NCI-H1092 treated with DMSO at 0.1 percent for 48 hours (cell line): ENCODE results near the gene CRKL.
A peak's percentile ranks its signal among the peaks of the same experiment; 100 is the strongest.
"Not testable (repeated sequence)": the region's sequence is repeated elsewhere in the genome, so short reads cannot be mapped to it uniquely, and the experiment has no call there.

ENCODE experiments used
- DNase-seq: peaks from one replicate; lab custom pipeline; 2025; lab: John Stamatoyannopoulos, UW

Gene CRKL, protein sequence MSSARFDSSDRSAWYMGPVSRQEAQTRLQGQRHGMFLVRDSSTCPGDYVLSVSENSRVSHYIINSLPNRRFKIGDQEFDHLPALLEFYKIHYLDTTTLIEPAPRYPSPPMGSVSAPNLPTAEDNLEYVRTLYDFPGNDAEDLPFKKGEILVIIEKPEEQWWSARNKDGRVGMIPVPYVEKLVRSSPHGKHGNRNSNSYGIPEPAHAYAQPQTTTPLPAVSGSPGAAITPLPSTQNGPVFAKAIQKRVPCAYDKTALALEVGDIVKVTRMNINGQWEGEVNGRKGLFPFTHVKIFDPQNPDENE

DNA sequence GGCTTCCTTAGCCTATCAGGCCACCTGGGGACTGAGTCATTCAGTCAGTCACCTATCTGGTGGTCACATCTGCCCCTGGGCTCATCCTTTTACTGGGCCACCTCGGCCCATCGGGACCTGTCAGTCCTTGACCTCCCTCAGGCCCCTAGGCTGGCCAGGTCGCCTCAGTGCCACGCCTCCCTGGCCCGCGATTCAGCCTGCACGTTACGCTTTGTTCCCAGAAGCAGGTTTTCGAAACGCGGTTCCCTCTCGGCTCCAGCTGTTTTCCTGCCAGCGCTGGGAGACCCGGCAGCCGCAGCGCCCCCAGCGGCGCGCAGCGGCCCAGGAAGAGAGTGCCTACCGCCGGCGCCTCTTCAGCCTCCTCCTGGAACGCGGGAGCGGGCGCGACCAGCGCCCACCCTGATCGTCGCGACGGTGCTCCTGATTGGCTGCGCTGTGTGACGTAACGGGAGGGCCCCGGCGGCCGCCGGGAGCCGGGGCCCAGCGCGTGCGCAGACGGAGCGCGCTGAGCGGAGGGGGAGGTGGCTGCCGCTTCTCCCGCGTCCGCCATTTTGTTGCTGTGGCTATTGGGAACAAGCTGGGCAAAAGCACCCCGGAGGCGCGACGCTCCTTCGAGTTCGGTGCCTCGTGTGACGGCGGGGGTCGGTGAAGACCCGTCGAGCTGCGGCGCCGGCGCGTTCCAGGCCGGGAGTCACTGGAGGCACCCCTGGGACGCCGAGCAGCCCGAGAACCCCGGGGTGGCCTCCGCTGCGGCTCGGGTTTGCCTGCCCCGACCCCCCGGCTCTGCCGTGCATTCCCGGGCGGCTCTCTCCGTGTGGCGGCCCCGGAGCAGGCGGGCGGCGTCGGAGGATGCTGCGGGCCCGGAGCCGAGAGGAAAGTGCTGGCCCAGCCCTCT, at the start of gene CRKL:
Gene CRKL (plus strand): TSS at position 492 of the 895 bp plus-strand sequence. CDS start 528 bp downstream, outside the sequence.
- DNase-seq = peak; percentile 97

DNA sequence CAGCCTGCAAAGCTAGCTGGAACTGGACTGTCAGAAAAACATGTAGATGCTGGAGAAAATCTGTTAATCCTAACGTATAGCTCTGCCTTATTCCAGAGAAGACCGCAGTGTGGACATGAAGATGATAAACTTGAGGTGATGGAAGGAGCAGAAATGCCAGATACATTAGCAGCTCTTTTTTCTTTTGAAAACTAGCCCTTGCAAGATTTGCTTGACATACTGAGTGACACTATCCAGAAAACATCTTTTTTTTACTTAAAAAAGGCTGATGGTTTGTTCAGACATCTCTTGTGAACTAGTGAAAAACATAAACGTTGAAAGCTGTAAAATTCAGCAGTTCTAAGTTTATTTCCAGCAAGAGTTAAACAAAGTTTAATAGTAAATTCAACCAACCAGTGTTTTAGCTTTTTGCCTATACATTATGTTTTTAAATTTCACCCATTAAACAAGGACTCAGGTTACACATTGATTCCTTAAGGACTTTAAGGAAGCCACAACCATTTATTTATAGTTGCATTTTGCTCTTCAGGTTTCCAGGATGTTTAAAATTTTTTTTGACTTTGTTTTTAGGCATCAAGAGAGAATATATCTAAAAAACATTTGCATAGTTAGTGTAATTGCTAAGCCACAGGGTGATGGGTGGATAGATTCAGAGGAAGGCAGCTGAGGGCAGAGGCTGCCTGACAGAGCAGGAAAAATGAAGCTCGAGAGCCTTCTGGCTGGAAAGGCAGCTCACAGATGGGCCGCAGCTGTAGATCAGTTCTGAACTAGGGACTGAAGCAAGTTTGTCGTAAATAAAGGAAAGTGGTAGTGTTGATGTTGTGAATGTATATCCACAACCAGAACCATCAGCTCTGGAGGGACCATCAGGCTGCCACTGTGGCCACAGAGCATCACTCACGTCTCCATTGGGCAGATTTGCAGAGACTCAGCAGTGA, 48.9 kb upstream of the CRKL start:
- DNase-seq = no peak

DNA sequence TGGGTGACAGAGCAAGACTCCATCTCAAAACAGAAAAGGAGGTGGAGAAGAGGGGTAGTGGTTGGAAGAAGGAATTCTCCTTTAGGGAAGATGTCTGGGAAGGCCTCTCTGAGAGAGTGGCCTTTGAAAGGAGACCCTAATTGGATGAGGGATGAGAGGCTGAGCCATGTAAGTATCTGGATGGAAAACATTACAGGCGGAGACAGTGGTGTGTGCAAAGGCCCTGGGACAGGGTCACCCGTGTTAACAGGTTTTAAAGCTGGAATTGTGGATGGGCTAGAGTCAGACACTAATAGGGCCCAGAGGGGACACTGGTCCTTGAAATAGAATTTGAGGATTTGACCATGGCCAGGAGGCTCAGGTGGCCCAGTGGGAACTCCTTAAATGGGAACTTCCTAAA, 48.0 kb upstream of the CRKL start:
- DNase-seq = no peak

DNA sequence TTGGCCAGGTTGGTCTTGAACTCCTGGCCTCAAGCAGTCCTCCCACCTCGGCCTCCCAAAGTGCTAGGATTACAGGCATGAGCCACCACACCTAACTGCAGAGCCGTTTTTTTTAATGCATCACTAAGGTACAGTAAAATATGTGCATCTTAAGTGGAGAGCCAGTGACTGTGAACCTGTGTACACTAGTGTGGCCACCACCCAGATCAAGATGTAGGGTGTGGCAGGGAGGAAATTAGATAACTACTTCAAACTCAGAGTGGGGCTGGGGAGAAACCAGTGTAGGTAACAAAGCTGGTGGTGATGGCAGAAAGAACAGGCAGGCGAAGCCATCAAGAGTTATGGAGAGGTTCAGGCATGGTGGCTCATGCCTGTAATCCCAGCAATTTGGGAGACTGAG, 44.0 kb upstream of the CRKL start:
- DNase-seq = no peak

DNA sequence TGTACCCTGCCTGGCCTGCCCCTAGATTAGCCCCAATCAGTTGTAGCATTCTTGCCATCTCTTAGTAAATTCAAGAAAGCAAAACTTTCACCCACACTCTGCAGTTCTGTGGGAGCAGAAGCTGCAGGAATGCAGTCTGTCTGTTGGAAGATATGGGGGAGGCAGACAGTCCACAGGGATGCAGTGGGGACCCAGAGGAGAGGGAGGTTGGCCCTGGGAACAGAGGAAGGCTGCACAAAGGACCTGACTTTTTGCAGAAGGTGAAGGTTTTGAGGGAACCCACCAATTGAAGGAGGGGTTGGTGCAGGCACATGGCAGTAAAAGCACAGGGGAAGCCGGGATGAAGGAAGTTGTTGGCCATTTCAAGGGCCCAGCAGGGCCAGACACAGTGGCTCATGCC, 41.9 kb upstream of the CRKL start:
- no peak for DNase-seq

DNA sequence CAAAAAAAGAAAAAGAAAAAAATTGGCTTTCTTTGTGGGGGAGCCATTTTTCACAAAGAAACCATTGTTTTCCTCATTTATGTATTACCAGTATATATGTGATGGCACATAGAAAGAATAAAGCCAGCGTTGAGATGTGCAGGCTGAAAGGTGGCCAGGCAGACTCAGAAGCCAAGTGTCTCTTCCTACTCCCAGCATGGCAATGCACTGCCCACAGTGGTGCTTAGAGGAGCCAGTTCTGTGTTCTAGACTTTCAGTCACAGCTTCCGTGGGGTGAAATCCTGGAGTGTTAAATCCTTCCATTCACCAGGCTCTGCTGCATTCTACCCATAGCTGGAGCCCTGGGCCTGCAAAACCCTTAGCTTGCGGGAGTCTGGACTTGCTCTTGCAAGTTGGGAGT, 39.5 kb upstream of the CRKL start:
- no peak for DNase-seq

DNA sequence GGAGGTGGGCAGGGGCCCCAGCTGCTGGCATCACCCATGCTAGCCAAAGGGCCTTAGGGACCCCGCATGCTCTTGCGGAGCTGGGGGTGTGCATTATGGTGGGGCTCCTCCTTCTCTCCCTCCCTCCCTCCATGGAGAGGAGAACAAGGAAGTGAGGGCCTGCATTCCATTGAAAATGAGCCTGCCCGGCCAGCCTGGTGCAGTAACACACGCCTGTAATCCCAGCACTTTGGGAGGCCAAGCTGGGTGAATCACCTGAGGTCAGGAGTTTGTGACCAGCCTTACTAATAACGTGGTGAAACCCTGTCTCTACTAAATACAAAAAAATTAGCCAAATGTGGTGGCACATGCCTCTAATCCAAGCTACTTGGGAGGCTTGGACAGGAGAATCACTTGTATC, 36.0 kb upstream of the CRKL start:
- DNase-seq = no peak

DNA sequence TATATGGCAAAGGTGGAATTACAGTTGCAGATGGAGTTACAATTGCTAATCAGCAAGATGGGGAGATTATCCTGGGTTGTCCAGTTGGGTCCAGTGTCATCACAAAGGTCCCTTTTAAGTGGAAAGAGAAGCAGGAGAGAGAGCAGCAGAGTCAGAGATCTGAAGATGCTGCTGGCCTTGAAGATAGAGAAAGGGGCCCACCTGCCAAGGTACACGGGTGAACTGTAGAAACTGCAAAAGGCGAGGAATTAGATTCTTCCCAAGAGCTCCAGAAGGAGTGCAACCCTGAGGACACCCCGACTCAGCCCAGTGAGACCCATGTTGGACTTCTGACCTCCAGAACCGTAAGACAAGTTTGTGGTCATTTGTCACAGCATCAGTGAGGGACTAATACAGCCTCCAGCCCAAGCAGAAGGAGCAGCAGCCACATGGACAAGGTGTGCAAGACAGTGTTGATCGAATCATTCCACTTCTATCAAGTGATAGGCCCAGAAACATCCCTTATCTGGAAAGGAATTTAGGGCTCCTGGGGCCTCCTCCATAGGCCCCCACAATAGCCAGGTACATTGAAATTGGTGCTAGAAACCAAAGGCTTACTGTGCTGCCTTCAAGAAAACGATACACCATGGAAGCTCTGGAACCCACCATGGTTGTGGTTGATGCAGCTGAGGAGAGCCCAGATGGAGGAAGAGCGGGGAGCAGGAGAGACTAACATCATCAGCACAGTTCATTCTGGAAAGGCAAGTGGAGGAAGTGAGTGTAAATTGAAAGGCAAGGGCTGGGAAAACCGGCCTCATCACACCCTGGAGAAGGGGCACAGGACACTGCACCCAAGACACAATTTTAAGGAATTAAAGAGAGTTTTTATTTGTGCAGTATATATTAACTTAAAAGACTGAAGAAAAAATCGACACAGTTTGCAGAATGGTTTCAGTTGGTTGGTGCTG, 35.1 kb upstream of the CRKL start:
- no peak for DNase-seq

DNA sequence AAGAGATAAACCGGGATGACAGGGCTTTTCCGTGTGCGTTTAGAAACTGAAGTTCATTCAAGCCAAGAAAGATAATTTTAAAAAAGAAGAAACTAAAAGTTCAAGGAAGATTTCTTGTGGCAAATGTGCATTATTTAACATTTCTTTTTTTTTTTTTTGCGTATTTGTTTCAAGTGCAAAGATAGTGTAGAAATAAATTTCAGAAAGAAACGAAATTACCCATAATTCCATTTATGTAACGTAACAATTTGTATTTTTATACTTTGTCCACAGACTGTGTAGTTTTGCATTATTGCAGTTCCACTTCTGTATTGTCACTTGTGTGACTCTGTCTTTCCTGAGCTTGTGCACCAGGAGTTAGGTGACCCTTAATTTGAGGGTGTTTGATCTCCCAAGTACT, 34.4 kb upstream of the CRKL start:
- DNase-seq = no peak

DNA sequence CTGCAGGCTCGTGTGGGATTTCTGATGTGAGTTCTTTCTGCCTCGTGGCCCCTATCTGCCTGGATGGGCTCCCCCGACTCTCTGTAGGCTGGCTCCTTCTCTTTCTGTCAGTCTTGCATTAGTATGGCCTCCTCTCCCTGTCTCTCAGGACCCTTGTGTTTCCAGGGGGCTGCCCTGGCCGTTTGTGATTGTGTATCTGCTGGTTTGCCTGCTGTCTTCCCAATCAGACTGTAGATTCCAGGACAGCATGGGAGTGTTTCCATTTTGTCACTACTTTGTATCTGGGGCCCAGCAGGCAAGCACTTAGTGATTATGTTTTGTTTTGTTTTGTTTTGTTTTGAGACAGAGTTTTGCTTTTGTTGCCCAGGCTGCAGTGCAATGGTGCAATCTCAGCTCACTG, 32.8 kb upstream of the CRKL start:
- DNase-seq = no peak

DNA sequence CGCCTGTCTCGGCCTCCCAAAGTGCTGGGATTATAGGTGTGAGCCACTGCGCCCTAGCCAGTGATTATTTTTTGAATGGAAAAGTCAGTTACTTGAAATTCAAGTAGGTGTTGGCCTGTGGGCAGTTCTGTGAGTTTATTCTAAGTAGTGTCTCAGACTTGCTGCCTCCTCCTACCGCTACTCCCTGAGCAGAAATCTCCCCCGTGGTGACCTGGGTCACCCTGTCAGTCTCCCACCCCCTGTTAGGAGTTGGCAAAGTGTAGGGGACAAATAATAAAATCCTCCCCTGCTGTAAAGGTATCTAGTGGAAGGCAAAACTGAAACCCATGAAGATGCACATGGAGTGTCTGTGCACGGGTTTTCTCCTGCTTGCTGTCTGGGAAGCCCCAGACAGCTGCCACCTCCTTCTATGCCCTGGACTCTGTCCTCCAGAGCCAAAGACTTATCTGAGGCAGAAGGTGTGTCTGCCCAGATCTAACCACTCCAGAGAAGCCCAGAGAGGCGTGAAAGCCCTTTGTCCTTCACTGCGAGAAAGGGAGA, 32.1 kb upstream of the CRKL start:
- DNase-seq = no peak

DNA sequence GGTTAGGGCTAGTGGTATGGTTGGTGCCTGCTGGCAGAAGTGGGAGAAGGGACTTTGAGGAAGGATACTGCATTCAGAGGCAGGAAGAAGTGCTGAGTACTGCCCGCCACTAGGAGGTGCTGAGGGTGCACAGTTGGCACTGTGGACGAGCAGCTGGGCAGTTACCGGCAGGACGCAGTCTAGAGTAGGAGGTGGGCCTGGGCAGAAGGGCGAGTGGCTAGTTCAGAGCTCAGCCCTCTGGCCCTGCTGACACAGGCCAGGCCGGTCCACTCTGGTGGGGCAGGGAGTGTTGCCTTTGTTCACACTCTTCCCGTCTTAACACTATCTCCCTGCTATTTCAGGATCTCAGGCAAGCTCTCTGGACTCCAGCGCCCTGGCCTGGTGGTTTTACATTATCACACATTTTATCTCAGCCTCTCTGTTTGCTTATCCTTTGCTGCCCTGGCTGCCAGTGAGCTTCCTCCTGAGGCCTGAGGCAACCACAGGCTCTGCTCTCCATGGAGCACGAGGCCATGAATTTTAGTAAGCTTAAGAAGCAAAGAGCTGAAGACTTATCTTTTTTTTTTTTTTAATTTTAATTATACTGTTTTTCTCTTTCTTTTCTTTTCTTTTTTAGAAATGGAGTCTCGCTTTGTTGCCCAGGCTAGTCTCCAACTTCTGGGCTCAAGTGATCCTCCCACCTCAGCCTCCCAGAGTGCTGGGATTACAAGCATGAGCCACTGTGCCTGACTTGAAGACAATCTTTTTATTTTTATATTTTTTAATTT, 31.5 kb upstream of the CRKL start:
- DNase-seq = peak; percentile 43

DNA sequence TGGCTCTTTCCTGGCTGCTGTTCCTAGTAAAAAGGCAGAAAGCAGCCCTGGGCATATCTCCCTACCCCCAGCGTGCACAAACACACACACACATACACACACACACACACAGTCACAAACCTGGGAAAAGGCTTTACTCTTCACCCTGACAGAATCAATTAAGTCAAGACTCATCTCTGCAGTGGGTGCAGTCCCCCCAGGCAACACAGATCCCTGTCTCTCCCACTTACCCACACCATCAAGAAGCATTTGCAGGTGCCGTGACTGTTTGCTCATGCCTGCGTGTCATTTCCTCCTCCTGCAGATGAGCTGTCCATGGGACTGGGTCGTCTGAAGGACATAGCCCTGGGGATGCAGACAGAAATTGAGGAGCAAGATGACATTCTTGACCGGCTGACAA, 29.8 kb upstream of the CRKL start:
- DNase-seq = no peak

DNA sequence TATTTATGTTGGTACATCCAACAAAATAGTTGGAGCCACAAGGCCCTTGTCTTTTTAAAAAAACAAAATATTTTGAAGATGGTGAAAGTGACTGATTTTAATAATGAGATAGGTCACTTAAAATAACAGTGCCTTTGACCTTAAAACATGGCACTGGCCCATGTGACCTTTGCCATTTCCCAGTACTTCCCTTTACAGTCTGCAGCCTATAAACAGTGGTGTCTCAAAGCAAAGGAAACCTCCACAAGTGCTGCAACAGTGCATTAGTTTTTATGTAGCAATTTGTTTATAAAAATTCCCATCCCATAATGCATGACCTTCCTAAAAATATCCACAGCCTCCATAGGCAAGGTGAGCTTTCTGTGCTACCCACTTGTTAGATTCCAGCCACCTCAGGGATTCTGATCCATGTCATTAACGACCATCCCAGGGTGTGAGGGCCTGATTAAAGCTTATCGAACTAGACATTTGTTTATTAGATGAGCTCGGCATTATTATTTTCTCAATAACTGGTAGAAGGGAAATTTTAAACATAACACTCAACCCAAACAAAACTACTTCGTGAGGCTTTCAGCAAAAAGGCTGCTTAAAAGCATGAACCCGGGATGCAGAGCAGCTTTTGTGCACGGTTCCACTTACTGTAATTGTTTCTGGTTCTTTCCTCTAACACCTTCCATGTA, 28.0 kb upstream of the CRKL start:
- no peak for DNase-seq

DNA sequence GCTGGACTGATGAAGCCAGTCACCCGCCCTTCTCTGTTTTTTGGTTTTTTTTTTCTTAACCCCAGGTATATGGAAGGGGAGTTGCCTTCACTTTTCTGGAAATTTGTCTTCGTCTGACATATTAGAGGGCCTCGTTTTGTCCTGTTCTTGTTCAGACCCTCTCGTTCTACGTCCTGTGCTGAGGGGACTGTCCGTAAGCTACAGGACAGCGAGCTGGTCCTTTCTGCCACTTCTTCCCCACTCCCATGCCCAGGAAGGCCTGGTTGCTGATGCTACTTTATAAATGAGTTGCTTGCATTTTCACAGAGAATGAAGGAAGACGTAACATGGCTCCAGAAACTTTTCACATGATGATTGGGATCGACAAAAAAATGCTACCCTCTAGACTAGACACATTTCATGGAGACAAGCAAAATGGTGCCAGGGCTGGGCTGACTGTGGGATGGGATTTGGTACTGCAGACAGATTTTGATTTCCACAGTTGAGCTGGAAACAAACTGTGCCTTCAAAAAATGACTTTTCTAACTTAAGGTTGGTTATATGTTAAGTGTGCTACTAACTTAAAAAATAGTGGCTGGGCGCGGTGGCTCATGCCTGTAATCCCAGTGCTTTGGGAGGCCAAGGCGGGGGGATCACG, 27.2 kb upstream of the CRKL start:
- DNase-seq = no peak

DNA sequence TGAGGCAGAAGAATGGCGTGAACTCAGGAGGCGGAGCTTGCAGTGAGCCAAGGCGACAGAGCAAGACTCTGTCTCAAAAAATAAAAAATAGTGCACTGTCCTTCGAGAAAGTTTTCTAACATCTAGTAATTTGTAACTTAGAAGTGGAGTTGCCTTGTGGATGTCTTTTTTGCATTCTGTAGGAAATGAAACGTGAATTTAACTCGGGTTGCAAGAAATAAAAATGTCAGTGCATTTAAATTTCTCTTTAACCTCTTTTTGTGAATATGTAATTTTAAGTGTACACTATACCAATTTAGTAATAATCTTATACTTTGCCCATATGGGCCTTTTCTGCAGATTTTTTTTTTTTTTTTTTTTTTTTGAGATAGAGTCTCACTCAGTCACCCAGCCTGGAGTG, 26.2 kb upstream of the CRKL start:
- DNase-seq = no peak

DNA sequence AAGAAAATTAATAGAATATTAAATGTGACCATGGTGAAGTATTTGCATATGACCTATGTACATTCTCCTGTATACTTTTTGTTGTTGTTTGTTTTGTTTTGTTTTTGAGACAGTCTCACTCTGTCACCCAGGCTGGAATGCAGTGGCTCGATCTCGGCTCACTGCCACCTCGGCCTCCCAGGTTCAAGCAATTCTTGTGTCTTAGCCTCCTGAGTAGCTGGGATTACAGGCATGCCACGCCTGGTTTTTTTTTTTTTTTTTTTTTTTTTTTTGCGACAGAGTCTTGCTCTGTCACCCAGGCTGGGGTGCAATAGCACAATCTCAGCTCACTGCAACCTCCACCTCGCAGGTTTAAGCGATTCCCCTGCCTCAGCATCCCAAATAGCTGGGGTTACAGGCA, 19.5 kb upstream of the CRKL start:
- DNase-seq = not testable (repeated sequence)

DNA sequence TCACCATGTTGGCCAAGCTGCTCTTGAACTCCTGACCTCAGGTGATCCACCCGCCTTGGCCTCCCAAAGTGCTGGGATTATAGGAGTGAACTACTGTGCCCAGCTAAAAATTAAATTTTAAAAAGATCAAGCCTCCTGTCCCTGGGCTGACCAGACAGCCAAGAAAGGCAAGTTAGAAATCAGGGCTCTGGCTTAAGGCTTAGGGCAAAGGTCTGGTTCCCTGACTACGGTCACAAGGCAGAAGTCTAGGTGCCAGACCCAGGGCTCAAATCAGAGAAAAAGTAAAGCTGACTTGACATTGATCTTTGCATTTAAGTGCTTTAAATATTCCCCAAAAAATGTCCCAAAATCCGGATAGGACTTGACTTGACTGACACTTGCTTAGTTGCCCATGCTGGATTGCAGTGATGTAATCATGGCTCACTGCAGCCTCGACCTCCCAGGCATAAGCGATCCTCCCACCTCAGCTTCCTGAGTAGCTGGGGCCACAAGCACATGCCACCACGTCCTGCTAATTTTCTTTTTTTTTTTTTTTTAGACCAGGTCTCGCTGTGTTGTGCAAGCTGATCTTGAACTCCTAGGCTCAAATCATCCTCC, 17.3 kb upstream of the CRKL start:
- DNase-seq = no peak
